K562 (cell line): ENCODE data around the gene FFAR1. TPM values are rescaled to one million over a fixed set of nuclear protein-coding genes. Genes with fewer than 3 reads are reported as not detected.

ENCODE experiments used
- CBX2 ChIP-seq: fragments of 200-600 bp; sonication (generic); IDR thresholded peaks from one replicate; pipeline ENCODE4 v1.6.1; 2012; ENCODE audit warnings: mild to moderate bottlenecking, low read length, inconsistent platforms; ENCODE audit not compliant: insufficient read depth, poor library complexity, severe bottlenecking
- HDAC6 ChIP-seq: IDR thresholded peaks from 2 replicates; pipeline ENCODE4 v1.6.1; 2012; ENCODE audit warnings: low read depth, mild to moderate bottlenecking, control low read depth, inconsistent platforms, low read length, moderate library complexity
- HNRNPK ChIP-seq: fragments of 200-400 bp; formaldehyde crosslinking; IDR thresholded peaks from one replicate; pipeline ENCODE4 v1.6.1; 2018; ENCODE audit warnings: mild to moderate bottlenecking, low read depth, low read length; ENCODE audit not compliant: poor library complexity, severe bottlenecking
- MTA3 ChIP-seq: fragments of 450-650 bp; formaldehyde crosslinking; IDR thresholded peaks from 2 replicates; pipeline ENCODE4 v1.6.1; 2017; ENCODE audit warnings: mild to moderate bottlenecking, borderline replicate concordance
- MYNN ChIP-seq, 2 experiments: sonication (generic); formaldehyde crosslinking in 1 of 2; IDR thresholded peaks; 2 replicates each; pipeline versions ENCODE4 v1.5.0 to v1.6.1; 2016 to 2020; ENCODE audit warnings: antibody characterized with exemption in 1 of 2, missing genetic modification reagents in 1 of 2
- RAD21 ChIP-seq, 2 experiments: fragments of 250-450 bp in 1 of 2; fragments of 450-650 bp in 1 of 2; sonication (Bioruptor Pico) in 1 of 2; formaldehyde crosslinking in 1 of 2; IDR thresholded peaks in 1 of 2; conservative IDR thresholded peaks in 1 of 2; 2 replicates each; pipeline versions ENCODE4 v1.4.0 to v1.8.0; 2020 to 2022; ENCODE audit warnings: mild to moderate bottlenecking in 2 of 2, moderate library complexity in 1 of 2
- RBM14 ChIP-seq: fragments of 200-400 bp; formaldehyde crosslinking; IDR thresholded peaks from 2 replicates; pipeline ENCODE4 v1.6.1; 2018; ENCODE audit warnings: low read depth, mild to moderate bottlenecking, low read length, moderate library complexity, borderline replicate concordance; ENCODE audit not compliant: insufficient read depth
- TCF7 ChIP-seq: sonication (generic); IDR thresholded peaks from 2 replicates; pipeline ENCODE4 v1.6.1; 2016; ENCODE audit warnings: antibody characterized with exemption, borderline replicate concordance
- ZNF583 ChIP-seq: fragments of 250-450 bp; sonication (Bioruptor Pico); IDR thresholded peaks from 2 replicates; pipeline ENCODE4 v1.4.0; 2020
- ZZZ3 ChIP-seq: fragments of 450-650 bp; IDR thresholded peaks from 2 replicates; pipeline ENCODE4 v1.6.1; 2016; ENCODE audit warnings: antibody characterized with exemption, mild to moderate bottlenecking, moderate library complexity
- polyA plus RNA-seq, 8 experiments: library from polyadenylated mRNA; depleted of rRNA in 4 of 8; stranded (reverse) in 5 of 8; unstranded in 3 of 8; fragments of >200 nt; fragmentation: Nextera tagmentation in 2 of 8; fragmentation: Illumina TruSeq in 1 of 8; extraction: Ambion mirVana in 2 of 8; extraction: Trizol in 1 of 8; gene quantifications; 2 replicates each; pipeline versions ENCODE4 v1.2.1 to v1.2.3, GENCODE V29; 2011 to 2014; ENCODE audit warnings: inconsistent platforms in 1 of 8, missing spikeins in 1 of 8
- total RNA-seq, 7 experiments: library from RNA; depleted of rRNA in 6 of 7; stranded (reverse); fragments of >200 nt in 6 of 7; fragmentation: Illumina TruSeq in 2 of 7; extraction: Trizol in 2 of 7; gene quantifications; 2 replicates each; pipeline versions ENCODE4 v1.2.1 to v1.2.3, GENCODE V29; 2011 to 2021; ENCODE audit warnings: low replicate concordance in 1 of 7
- TF ChIP-seq, protein P1 (sequence below): fragments of 450-650 bp; IDR thresholded peaks from 2 replicates; pipeline ENCODE4 v1.6.1; 2014; ENCODE audit warnings: low read depth, mild to moderate bottlenecking, moderate library complexity, borderline replicate concordance
- TF ChIP-seq, protein P2 (sequence below): fragments of 250-450 bp; sonication (Bioruptor Pico); IDR thresholded peaks from 2 replicates; pipeline ENCODE4 v1.4.0; 2020; ENCODE audit warnings: mild to moderate bottlenecking, moderate library complexity
- TF ChIP-seq, protein P3 (sequence below): IDR thresholded peaks from 3 replicates; pipeline ENCODE4 v1.6.1; 2011; ENCODE audit warnings: borderline replicate concordance, mild to moderate bottlenecking, moderate library complexity; ENCODE audit not compliant: insufficient read length; ENCODE audit errors: extremely low read depth
- TF ChIP-seq, protein P4 (sequence below), 2 experiments: fragments of 450-650 bp; IDR thresholded peaks; 2 replicates each; pipeline ENCODE4 v1.6.1; 2016
- TF ChIP-seq, protein P5 (sequence below): fragments of 150-350 bp; conservative IDR thresholded peaks from 2 replicates; pipeline ENCODE4 v1.6.1; 2014; ENCODE audit warnings: low read length

FFAR1 gene
- total and polyA plus RNA-seq, 9 of the 15 experiments (the other 6 are each of a cell fraction or from before 2014, with no cell fraction given) = not detected

DNA sequence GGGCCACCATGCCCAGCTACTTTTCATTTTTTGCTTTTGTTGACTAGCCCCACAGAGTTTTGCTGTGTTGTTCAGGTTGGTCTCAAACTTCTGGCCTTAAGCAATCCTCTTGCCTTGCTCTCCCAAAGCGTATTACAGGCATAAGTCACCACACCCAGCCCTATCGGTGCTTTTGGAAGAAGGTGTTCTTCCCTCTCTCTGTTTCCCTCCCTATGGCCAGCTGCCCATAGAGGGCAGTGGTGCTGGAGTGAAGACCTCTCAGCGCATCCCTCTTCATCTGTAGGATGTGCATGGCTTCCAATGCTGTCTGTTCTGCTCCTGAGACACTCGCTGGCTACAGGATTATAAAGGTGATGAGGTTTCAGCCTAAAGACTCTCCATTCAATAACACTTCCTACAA is 20.1 kb upstream of the FFAR1 start (continued):
- no peak for TF ChIP-seq MYNN (IDR thresholded peaks at IDR 0.05)
- TF ChIP-seq MYNN (CRISPR knock-in tag; IDR thresholded peaks at IDR 0.05) = no peak
- TF ChIP-seq, protein P1, sequence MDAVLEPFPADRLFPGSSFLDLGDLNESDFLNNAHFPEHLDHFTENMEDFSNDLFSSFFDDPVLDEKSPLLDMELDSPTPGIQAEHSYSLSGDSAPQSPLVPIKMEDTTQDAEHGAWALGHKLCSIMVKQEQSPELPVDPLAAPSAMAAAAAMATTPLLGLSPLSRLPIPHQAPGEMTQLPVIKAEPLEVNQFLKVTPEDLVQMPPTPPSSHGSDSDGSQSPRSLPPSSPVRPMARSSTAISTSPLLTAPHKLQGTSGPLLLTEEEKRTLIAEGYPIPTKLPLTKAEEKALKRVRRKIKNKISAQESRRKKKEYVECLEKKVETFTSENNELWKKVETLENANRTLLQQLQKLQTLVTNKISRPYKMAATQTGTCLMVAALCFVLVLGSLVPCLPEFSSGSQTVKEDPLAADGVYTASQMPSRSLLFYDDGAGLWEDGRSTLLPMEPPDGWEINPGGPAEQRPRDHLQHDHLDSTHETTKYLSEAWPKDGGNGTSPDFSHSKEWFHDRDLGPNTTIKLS = no peak
- TF ChIP-seq, protein P2, sequence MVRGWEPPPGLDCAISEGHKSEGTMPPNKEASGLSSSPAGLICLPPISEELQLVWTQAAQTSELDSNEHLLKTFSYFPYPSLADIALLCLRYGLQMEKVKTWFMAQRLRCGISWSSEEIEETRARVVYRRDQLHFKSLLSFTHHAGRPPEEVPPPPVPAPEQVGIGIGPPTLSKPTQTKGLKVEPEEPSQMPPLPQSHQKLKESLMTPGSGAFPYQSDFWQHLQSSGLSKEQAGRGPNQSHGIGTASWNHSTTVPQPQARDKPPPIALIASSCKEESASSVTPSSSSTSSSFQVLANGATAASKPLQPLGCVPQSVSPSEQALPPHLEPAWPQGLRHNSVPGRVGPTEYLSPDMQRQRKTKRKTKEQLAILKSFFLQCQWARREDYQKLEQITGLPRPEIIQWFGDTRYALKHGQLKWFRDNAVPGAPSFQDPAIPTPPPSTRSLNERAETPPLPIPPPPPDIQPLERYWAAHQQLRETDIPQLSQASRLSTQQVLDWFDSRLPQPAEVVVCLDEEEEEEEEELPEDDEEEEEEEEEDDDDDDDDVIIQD = no peak
- TF ChIP-seq, protein P3, sequence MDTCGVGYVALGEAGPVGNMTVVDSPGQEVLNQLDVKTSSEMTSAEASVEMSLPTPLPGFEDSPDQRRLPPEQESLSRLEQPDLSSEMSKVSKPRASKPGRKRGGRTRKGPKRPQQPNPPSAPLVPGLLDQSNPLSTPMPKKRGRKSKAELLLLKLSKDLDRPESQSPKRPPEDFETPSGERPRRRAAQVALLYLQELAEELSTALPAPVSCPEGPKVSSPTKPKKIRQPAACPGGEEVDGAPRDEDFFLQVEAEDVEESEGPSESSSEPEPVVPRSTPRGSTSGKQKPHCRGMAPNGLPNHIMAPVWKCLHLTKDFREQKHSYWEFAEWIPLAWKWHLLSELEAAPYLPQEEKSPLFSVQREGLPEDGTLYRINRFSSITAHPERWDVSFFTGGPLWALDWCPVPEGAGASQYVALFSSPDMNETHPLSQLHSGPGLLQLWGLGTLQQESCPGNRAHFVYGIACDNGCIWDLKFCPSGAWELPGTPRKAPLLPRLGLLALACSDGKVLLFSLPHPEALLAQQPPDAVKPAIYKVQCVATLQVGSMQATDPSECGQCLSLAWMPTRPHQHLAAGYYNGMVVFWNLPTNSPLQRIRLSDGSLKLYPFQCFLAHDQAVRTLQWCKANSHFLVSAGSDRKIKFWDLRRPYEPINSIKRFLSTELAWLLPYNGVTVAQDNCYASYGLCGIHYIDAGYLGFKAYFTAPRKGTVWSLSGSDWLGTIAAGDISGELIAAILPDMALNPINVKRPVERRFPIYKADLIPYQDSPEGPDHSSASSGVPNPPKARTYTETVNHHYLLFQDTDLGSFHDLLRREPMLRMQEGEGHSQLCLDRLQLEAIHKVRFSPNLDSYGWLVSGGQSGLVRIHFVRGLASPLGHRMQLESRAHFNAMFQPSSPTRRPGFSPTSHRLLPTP = no peak
- no peak for TF ChIP-seq ZZZ3
- TF ChIP-seq, protein P4, sequence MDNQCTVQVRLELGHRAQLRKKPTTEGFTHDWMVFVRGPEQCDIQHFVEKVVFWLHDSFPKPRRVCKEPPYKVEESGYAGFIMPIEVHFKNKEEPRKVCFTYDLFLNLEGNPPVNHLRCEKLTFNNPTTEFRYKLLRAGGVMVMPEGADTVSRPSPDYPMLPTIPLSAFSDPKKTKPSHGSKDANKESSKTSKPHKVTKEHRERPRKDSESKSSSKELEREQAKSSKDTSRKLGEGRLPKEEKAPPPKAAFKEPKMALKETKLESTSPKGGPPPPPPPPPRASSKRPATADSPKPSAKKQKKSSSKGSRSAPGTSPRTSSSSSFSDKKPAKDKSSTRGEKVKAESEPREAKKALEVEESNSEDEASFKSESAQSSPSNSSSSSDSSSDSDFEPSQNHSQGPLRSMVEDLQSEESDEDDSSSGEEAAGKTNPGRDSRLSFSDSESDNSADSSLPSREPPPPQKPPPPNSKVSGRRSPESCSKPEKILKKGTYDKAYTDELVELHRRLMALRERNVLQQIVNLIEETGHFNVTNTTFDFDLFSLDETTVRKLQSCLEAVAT (IDR thresholded peaks at IDR 0.05) = no peak
- no peak for TF ChIP-seq ZNF583 (CRISPR knock-in tag)
- 0 out of 2 replicates have a peak, but pooled peaks have one; percentile 21 for TF ChIP-seq MTA3
- TF ChIP-seq TCF7 = no peak
- TF ChIP-seq, protein P5, sequence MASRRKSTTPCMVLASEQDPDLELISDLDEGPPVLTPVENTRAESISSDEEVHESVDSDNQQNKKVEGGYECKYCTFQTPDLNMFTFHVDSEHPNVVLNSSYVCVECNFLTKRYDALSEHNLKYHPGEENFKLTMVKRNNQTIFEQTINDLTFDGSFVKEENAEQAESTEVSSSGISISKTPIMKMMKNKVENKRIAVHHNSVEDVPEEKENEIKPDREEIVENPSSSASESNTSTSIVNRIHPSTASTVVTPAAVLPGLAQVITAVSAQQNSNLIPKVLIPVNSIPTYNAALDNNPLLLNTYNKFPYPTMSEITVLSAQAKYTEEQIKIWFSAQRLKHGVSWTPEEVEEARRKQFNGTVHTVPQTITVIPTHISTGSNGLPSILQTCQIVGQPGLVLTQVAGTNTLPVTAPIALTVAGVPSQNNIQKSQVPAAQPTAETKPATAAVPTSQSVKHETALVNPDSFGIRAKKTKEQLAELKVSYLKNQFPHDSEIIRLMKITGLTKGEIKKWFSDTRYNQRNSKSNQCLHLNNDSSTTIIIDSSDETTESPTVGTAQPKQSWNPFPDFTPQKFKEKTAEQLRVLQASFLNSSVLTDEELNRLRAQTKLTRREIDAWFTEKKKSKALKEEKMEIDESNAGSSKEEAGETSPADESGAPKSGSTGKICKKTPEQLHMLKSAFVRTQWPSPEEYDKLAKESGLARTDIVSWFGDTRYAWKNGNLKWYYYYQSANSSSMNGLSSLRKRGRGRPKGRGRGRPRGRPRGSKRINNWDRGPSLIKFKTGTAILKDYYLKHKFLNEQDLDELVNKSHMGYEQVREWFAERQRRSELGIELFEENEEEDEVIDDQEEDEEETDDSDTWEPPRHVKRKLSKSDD = no peak
- TF ChIP-seq HNRNPK = no peak
- TF ChIP-seq HDAC6 = no peak
- TF ChIP-seq RAD21 (CRISPR knock-in tag; conservative IDR thresholded peaks at IDR 0.05 in 1 of 2, IDR thresholded peaks at IDR 0.05 in 1 of 2) = peak; percentile 22 to 69; a peak in 2 of 4 replicates
- no peak for TF ChIP-seq CBX2
- TF ChIP-seq RBM14 = no peak
